ENCODE measurements around the gene ZMYM5.
A peak's percentile ranks its signal among the peaks of the same experiment; 100 is the strongest.
"Not testable (repeated sequence)": the region's sequence is repeated elsewhere in the genome, so short reads cannot be mapped to it uniquely, and the experiment has no call there.

Gene ZMYM5

GRCh38 chr13:19863323-19864023, at the start of gene ZMYM5:
Gene ZMYM5 (minus strand): TSS chr13:19863649. CDS start chr13:19852180, 11,469 bp downstream.
- Mint-ChIP-seq H3K4me3 (peak within 1 kb of the TSS; percentile 96 to 98), H3K27me3 (no peaks in the 10 kb centered on the region), H3K4me1 (peaks cover 36% of the 10 kb centered on the region), H3K27ac (peak within 1 kb of the TSS; percentile 99), H3K9me3 (no peaks in the 10 kb centered on the region)
- ATAC-seq, result peak; percentile 90
- DNase-seq, result peak; percentile 98 to 99

GRCh38 chr13:19910336-19911072, 47.1 kb upstream of the ZMYM5 start:
- H3K9me3 Mint-ChIP-seq, result no peaks in the 10 kb centered on the region
- no peaks in the 10 kb centered on the region for H3K4me1 Mint-ChIP-seq
- H3K27ac Mint-ChIP-seq, result no peak overlapping the region
- no peak for ATAC-seq
- H3K27me3 Mint-ChIP-seq, result no peaks in the 10 kb centered on the region
- DNase-seq, result no peak
- no peak overlapping the region for H3K4me3 Mint-ChIP-seq

GRCh38 chr13:19908350-19908986, 45.0 kb upstream of the ZMYM5 start:
- ATAC-seq (no peak), DNase-seq (no peak)
- H3K27me3 Mint-ChIP-seq, result no peaks in the 10 kb centered on the region
- H3K27ac Mint-ChIP-seq, result no peak overlapping the region
- no peak overlapping the region for H3K4me3 Mint-ChIP-seq
- no peaks in the 10 kb centered on the region for H3K9me3 Mint-ChIP-seq
- no peaks in the 10 kb centered on the region for H3K4me1 Mint-ChIP-seq

GRCh38 chr13:19905487-19906195, 42.2 kb upstream of the ZMYM5 start:
- not testable (repeated sequence) for DNase-seq, ATAC-seq, H3K4me1 Mint-ChIP-seq, H3K27ac Mint-ChIP-seq, H3K27me3 Mint-ChIP-seq, H3K4me3 Mint-ChIP-seq, H3K9me3 Mint-ChIP-seq

GRCh38 chr13:19890030-19890429, 26.6 kb upstream of the ZMYM5 start:
- no peak overlapping the region for H3K4me3 Mint-ChIP-seq
- no peaks in the 10 kb centered on the region for H3K4me1 Mint-ChIP-seq

GRCh38 chr13:19888799-19889198, 25.4 kb upstream of the ZMYM5 start:
- DNase-seq, result no peak
- no peaks in the 10 kb centered on the region for H3K4me1 Mint-ChIP-seq
- no peak for ATAC-seq

More at GRCh38 chr13:19890030-19890429, 26.6 kb upstream of the ZMYM5 start:
- ATAC-seq, result no peak
- H3K9me3 Mint-ChIP-seq, result no peaks in the 10 kb centered on the region
- DNase-seq, result no peak
- no peaks in the 10 kb centered on the region for H3K27me3 Mint-ChIP-seq
- no peak overlapping the region for H3K27ac Mint-ChIP-seq

GRCh38 chr13:19882231-19882630, 18.8 kb upstream of the ZMYM5 start:
- ATAC-seq (no peak), DNase-seq (no peak)
- Mint-ChIP-seq H3K27ac (no peak overlapping the region), H3K4me3 (no peak overlapping the region), H3K4me1 (no peaks in the 10 kb centered on the region), H3K27me3 (no peaks in the 10 kb centered on the region), H3K9me3 (no peaks in the 10 kb centered on the region)

More at GRCh38 chr13:19888799-19889198, 25.4 kb upstream of the ZMYM5 start:
- no peaks in the 10 kb centered on the region for H3K27me3 Mint-ChIP-seq
- no peaks in the 10 kb centered on the region for H3K9me3 Mint-ChIP-seq
- no peak overlapping the region for H3K4me3 Mint-ChIP-seq
- no peak overlapping the region for H3K27ac Mint-ChIP-seq

GRCh38 chr13:19881641-19882040, 18.2 kb upstream of the ZMYM5 start:
- H3K27me3 Mint-ChIP-seq, result no peaks in the 10 kb centered on the region
- DNase-seq, result no peak
- H3K27ac Mint-ChIP-seq, result no peak overlapping the region
- no peak for ATAC-seq
- H3K9me3 Mint-ChIP-seq, result no peaks in the 10 kb centered on the region
- no peaks in the 10 kb centered on the region for H3K4me1 Mint-ChIP-seq
- no peak overlapping the region for H3K4me3 Mint-ChIP-seq

- DNase-seq, result peak in 1 of 2 donors; percentile 81
- H3K4me3 Mint-ChIP-seq, result peak overlapping the region; percentile 96 to 98
- no peaks in the 10 kb centered on the region for H3K27me3 Mint-ChIP-seq
- peak overlapping the region; percentile 97 to 98 for H3K27ac Mint-ChIP-seq
- peak; percentile 5 for ATAC-seq
- H3K9me3 Mint-ChIP-seq, result no peaks in the 10 kb centered on the region
- peaks cover 28% of the 10 kb centered on the region for H3K4me1 Mint-ChIP-seq
Observed at GRCh38 chr13:19864746-19865309, 1.4 kb upstream of the ZMYM5 start.

- peak; percentile 86 to 88 for DNase-seq
- Mint-ChIP-seq H3K9me3 (no peaks in the 10 kb centered on the region), H3K4me3 (peak overlapping the region; percentile 96 to 98), H3K27me3 (no peaks in the 10 kb centered on the region), H3K27ac (peak overlapping the region; percentile 97 to 99), H3K4me1 (peaks cover 31% of the 10 kb centered on the region)
- ATAC-seq, result peak; percentile 65
Observed at GRCh38 chr13:19864024-19864745, 736 bp upstream of the ZMYM5 start.

- peak overlapping the region; percentile 96 to 98 for H3K4me3 Mint-ChIP-seq
- no peaks in the 10 kb centered on the region for H3K9me3 Mint-ChIP-seq
- H3K27ac Mint-ChIP-seq, result peak overlapping the region; percentile 99
- DNase-seq (peak; percentile 63 to 65), ATAC-seq (no peak)
- H3K4me1 Mint-ChIP-seq, result peaks cover 28% of the 10 kb centered on the region
- no peaks in the 10 kb centered on the region for H3K27me3 Mint-ChIP-seq
Observed at GRCh38 chr13:19862481-19863313, 752 bp downstream of the ZMYM5 start.

GRCh38 chr13:19861762-19862161, 1.7 kb downstream of the ZMYM5 start:
- Mint-ChIP-seq H3K4me1 (peaks cover 33% of the 10 kb centered on the region), H3K27me3 (no peaks in the 10 kb centered on the region), H3K4me3 (peak overlapping the region; percentile 91 to 98), H3K27ac (peak overlapping the region; percentile 98 to 99), H3K9me3 (no peaks in the 10 kb centered on the region)
- ATAC-seq (no peak), DNase-seq (no peak)

GRCh38 chr13:19860884-19861655, 2.4 kb downstream of the ZMYM5 start:
- Mint-ChIP-seq H3K27me3 (no peaks in the 10 kb centered on the region), H3K4me1 (peaks cover 33% of the 10 kb centered on the region), H3K9me3 (no peaks in the 10 kb centered on the region), H3K27ac (peak overlapping the region in 1 of 2 donors; percentile 78), H3K4me3 (peak overlapping the region; percentile 91 to 98)
- peak; percentile 6 to 11 for DNase-seq
- no peak for ATAC-seq
